ENCODE data around the gene CEBPA.
A peak's percentile ranks its signal among the peaks of the same experiment; 100 is the strongest.

Gene CEBPA

GRCh38 chr19:33302175-33302973 lies at the start of gene CEBPA:
Gene CEBPA (minus strand): TSS chr19:33302534. CDS start chr19:33302414, 120 bp downstream.
- DNase-seq = peak; percentile 77
- in situ Hi-C loops (cut with HindIII; ENCODE audit: low pct_ligation_motif_present, low pct_unique_long_range_greater_than_20kb, low sequenced_read_pairs) = no loop called here

- in situ Hi-C loops (cut with HindIII; ENCODE audit: low pct_ligation_motif_present, low pct_unique_long_range_greater_than_20kb, low sequenced_read_pairs) = no loop called here
Measured at GRCh38 chr19:33350538-33351309, 48.4 kb upstream of the CEBPA start.

GRCh38 chr19:33349319-33350289 lies 47.3 kb upstream of the CEBPA start:
- in situ Hi-C loops (cut with HindIII; ENCODE audit: low pct_ligation_motif_present, low pct_unique_long_range_greater_than_20kb, low sequenced_read_pairs) = no loop called here
- DNase-seq = no peak

More at GRCh38 chr19:33350538-33351309, 48.4 kb upstream of the CEBPA start:
- no peak for DNase-seq

GRCh38 chr19:33348301-33349010 lies 46.1 kb upstream of the CEBPA start:
- DNase-seq = no peak
- in situ Hi-C loops (cut with HindIII; ENCODE audit: low pct_ligation_motif_present, low pct_unique_long_range_greater_than_20kb, low sequenced_read_pairs) = no loop called here

- in situ Hi-C loops (cut with HindIII; ENCODE audit: low pct_ligation_motif_present, low pct_unique_long_range_greater_than_20kb, low sequenced_read_pairs) = no loop called here
- DNase-seq = no peak
Measured at GRCh38 chr19:33347300-33347699, 45.0 kb upstream of the CEBPA start.

GRCh38 chr19:33346665-33347064 lies 44.3 kb upstream of the CEBPA start:
- in situ Hi-C loops (cut with HindIII; ENCODE audit: low pct_ligation_motif_present, low pct_unique_long_range_greater_than_20kb, low sequenced_read_pairs) = no loop called here
- no peak for DNase-seq

GRCh38 chr19:33345163-33345562 lies 42.8 kb upstream of the CEBPA start:
- in situ Hi-C loops (cut with HindIII; ENCODE audit: low pct_ligation_motif_present, low pct_unique_long_range_greater_than_20kb, low sequenced_read_pairs) = no loop called here

GRCh38 chr19:33344573-33344925 lies 42.2 kb upstream of the CEBPA start:
- in situ Hi-C loops (cut with HindIII; ENCODE audit: low pct_ligation_motif_present, low pct_unique_long_range_greater_than_20kb, low sequenced_read_pairs) = no loop called here
- no peak for DNase-seq

More at GRCh38 chr19:33345163-33345562, 42.8 kb upstream of the CEBPA start:
- DNase-seq = no peak

- no peak for DNase-seq
- in situ Hi-C loops (cut with HindIII; ENCODE audit: low pct_ligation_motif_present, low pct_unique_long_range_greater_than_20kb, low sequenced_read_pairs) = no loop called here
Measured at GRCh38 chr19:33343859-33344572, 41.7 kb upstream of the CEBPA start.

- DNase-seq = no peak
- in situ Hi-C loops (cut with HindIII; ENCODE audit: low pct_ligation_motif_present, low pct_unique_long_range_greater_than_20kb, low sequenced_read_pairs) = no loop called here
Measured at GRCh38 chr19:33343301-33343700, 41.0 kb upstream of the CEBPA start.

GRCh38 chr19:33340991-33341390 lies 38.7 kb upstream of the CEBPA start:
- in situ Hi-C loops (cut with HindIII; ENCODE audit: low pct_ligation_motif_present, low pct_unique_long_range_greater_than_20kb, low sequenced_read_pairs) = no loop called here

GRCh38 chr19:33339016-33339984 lies 37.0 kb upstream of the CEBPA start:
- no peak for DNase-seq
- in situ Hi-C loops (cut with HindIII; ENCODE audit: low pct_ligation_motif_present, low pct_unique_long_range_greater_than_20kb, low sequenced_read_pairs) = no loop called here

More at GRCh38 chr19:33340991-33341390, 38.7 kb upstream of the CEBPA start:
- no peak for DNase-seq

- no peak for DNase-seq
- in situ Hi-C loops (cut with HindIII; ENCODE audit: low pct_ligation_motif_present, low pct_unique_long_range_greater_than_20kb, low sequenced_read_pairs) = no loop called here
Measured at GRCh38 chr19:33335446-33335845, 33.1 kb upstream of the CEBPA start.

GRCh38 chr19:33334271-33334670 lies 31.9 kb upstream of the CEBPA start:
- in situ Hi-C loops (cut with HindIII; ENCODE audit: low pct_ligation_motif_present, low pct_unique_long_range_greater_than_20kb, low sequenced_read_pairs) = no loop called here
- no peak for DNase-seq

- in situ Hi-C loops (cut with HindIII; ENCODE audit: low pct_ligation_motif_present, low pct_unique_long_range_greater_than_20kb, low sequenced_read_pairs) = no loop called here
- no peak for DNase-seq
Measured at GRCh38 chr19:33333642-33334041, 31.3 kb upstream of the CEBPA start.

- DNase-seq = no peak
- in situ Hi-C loops (cut with HindIII; ENCODE audit: low pct_ligation_motif_present, low pct_unique_long_range_greater_than_20kb, low sequenced_read_pairs) = no loop called here
Measured at GRCh38 chr19:33333151-33333550, 30.8 kb upstream of the CEBPA start.
